ENCODE results near the gene ESF1.

The ESF1 gene

GRCh38 chr20:13744352-13744751 lies 40.4 kb downstream of the ESF1 start:
- Histone ChIP-seq H3K9me3 (ENCODE audit: control insufficient read depth, insufficient read depth, low read depth, low read length) (no peaks in the 10 kb centered on the region), H3K4me3 (ENCODE audit: low read depth, low read length) (no peak overlapping the region), H3K27ac (ENCODE audit: extremely low read depth, low read depth, low read length) (no peak overlapping the region), H3K36me3 (ENCODE audit: control insufficient read depth in 2 of 2, insufficient read depth in 1 of 2, low read length in 2 of 2) (peaks cover 0 to 31% of the 10 kb centered on the region in 2 experiments; a peak in 2 of 3 replicates), H3K4me1 (ENCODE audit: control insufficient read depth, insufficient read depth, low read length) (no peaks in the 10 kb centered on the region)
- CTCF ChIA-PET: interaction anchor here (1.0 to 1.4 kb wide), 2 partner anchors 28 to 56 kb away, joined by 3 to 10 read pairs; no protein-coding TSS in a partner anchor
- TF ChIP-seq ZNF747 (tag by site-specific recombination; IDR thresholded peaks at IDR 0.05) (no peak), ZBTB1 (tag by site-specific recombination; IDR thresholded peaks at IDR 0.05) (no peak), ZNF10 (tag by site-specific recombination; IDR thresholded peaks at IDR 0.05) (no peak), ZNF324 (tag by site-specific recombination; IDR thresholded peaks at IDR 0.05) (no peak), ZNF335 (tag by site-specific recombination; conservative IDR thresholded peaks at IDR 0.05) (no peak), ZSCAN4 (tag by site-specific recombination; IDR thresholded peaks at IDR 0.05) (no peak), ZNF37A (tag by site-specific recombination; IDR thresholded peaks at IDR 0.05) (no peak), KLF1 (tag by site-specific recombination; IDR thresholded peaks at IDR 0.05) (no peak), ZNF600 (tag by site-specific recombination; IDR thresholded peaks at IDR 0.05) (no peak), ZNF843 (tag by site-specific recombination; IDR thresholded peaks at IDR 0.05) (no peak)
- POLR2A ChIA-PET: no interaction called here

GRCh38 chr20:13741879-13742278 lies 42.8 kb downstream of the ESF1 start:
- Histone ChIP-seq H3K9me3 (ENCODE audit: control insufficient read depth, insufficient read depth, low read depth, low read length) (no peaks in the 10 kb centered on the region), H3K36me3 (ENCODE audit: control insufficient read depth in 2 of 2, insufficient read depth in 1 of 2, low read length in 2 of 2) (peaks cover 0 to 26% of the 10 kb centered on the region in 2 experiments; a peak in 2 of 3 replicates), H3K27ac (ENCODE audit: extremely low read depth, low read depth, low read length) (no peak overlapping the region), H3K4me3 (ENCODE audit: low read depth, low read length) (no peak overlapping the region), H3K4me1 (ENCODE audit: control insufficient read depth, insufficient read depth, low read length) (no peaks in the 10 kb centered on the region)
- ChIA-PET CTCF (no interaction called here), POLR2A (interaction anchor here (1.0 kb wide), 1 partner anchor 43 kb away, joined by 3 read pairs; the partner anchor contains the start of genes ESF1 and NDUFAF5)
- no peak for TF ChIP-seq GLIS1 (tag by site-specific recombination; IDR thresholded peaks at IDR 0.05)

DNA sequence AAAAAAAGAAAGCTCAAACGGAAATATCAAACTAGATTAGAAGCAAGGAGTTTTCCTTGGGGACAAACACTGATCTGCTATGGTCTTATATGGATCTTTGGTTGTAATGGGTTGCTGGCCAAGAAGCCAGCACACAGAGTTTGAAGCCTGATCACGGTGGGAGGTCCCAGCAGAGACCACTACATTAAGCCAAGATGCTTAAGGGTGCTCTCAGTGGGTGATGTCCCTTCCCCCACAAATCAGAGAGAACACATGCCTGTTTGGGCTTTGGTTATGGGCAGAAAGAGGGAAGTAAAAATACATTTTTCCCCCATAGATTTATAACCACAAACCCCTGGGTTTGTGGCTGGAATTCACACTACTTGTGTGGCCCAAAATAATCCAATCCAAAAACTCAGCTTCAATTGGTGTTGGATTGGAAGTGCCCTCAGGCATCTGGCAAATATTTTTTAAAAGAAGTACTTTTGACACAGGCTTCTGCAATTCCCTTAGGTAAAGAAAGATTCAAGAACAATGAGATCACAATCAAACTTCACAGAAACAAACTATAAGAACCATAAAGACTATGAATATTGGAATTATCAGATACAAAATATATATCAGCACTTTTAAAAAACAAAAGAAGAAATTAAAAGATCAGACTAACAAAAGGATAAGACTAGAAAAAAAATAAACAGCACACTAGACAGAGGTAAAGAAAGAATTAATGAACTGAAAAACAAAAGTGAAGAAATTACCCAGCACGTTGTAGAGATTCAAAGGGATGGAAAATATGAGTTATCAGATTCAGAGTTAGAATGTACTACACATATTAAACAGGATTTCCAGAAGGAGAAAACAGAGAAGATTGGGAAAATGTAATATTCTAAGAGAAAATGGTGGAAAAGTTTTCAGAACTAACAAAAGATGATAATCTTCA lies 44.7 kb downstream of the ESF1 start:
- Histone ChIP-seq H3K4me1 (ENCODE audit: control insufficient read depth, insufficient read depth, low read length) (no peaks in the 10 kb centered on the region), H3K4me3 (ENCODE audit: low read depth, low read length) (no peak overlapping the region), H3K27ac (ENCODE audit: extremely low read depth, low read depth, low read length) (no peak overlapping the region), H3K36me3 (ENCODE audit: control insufficient read depth in 2 of 2, insufficient read depth in 1 of 2, low read length in 2 of 2) (peaks cover 0 to 26% of the 10 kb centered on the region in 2 experiments; a peak in 2 of 3 replicates), H3K9me3 (ENCODE audit: control insufficient read depth, insufficient read depth, low read depth, low read length) (no peaks in the 10 kb centered on the region)
- ChIA-PET POLR2A (no interaction called here), CTCF (interaction anchor here (0.5 to 0.7 kb wide), 2 partner anchors 31 to 1081 kb away, joined by 4 to 7 read pairs; no protein-coding TSS in a partner anchor)
- TF ChIP-seq, protein P1, sequence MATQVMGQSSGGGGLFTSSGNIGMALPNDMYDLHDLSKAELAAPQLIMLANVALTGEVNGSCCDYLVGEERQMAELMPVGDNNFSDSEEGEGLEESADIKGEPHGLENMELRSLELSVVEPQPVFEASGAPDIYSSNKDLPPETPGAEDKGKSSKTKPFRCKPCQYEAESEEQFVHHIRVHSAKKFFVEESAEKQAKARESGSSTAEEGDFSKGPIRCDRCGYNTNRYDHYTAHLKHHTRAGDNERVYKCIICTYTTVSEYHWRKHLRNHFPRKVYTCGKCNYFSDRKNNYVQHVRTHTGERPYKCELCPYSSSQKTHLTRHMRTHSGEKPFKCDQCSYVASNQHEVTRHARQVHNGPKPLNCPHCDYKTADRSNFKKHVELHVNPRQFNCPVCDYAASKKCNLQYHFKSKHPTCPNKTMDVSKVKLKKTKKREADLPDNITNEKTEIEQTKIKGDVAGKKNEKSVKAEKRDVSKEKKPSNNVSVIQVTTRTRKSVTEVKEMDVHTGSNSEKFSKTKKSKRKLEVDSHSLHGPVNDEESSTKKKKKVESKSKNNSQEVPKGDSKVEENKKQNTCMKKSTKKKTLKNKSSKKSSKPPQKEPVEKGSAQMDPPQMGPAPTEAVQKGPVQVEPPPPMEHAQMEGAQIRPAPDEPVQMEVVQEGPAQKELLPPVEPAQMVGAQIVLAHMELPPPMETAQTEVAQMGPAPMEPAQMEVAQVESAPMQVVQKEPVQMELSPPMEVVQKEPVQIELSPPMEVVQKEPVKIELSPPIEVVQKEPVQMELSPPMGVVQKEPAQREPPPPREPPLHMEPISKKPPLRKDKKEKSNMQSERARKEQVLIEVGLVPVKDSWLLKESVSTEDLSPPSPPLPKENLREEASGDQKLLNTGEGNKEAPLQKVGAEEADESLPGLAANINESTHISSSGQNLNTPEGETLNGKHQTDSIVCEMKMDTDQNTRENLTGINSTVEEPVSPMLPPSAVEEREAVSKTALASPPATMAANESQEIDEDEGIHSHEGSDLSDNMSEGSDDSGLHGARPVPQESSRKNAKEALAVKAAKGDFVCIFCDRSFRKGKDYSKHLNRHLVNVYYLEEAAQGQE (tag by site-specific recombination; IDR thresholded peaks at IDR 0.05): no peak
- TF ChIP-seq ZNF837 (tag by site-specific recombination; IDR thresholded peaks at IDR 0.05) (no peak), ZNF629 (tag by site-specific recombination; IDR thresholded peaks at IDR 0.05) (no peak), ZNF600 (tag by site-specific recombination; IDR thresholded peaks at IDR 0.05) (no peak), WT1 (tag by site-specific recombination; IDR thresholded peaks at IDR 0.05) (no peak), ZNF184 (tag by site-specific recombination; IDR thresholded peaks at IDR 0.05) (no peak), ZNF169 (tag by site-specific recombination; IDR thresholded peaks at IDR 0.05) (no peak), ZNF621 (tag by site-specific recombination; IDR thresholded peaks at IDR 0.05) (no peak), ZNF658 (tag by site-specific recombination; IDR thresholded peaks at IDR 0.05) (no peak), ZNF747 (tag by site-specific recombination; IDR thresholded peaks at IDR 0.05) (no peak), ZNF24 (tag by site-specific recombination; IDR thresholded peaks at IDR 0.05) (no peak), PRDM6 (tag by site-specific recombination; IDR thresholded peaks at IDR 0.05) (no peak), ZNF664 (tag by site-specific recombination; IDR thresholded peaks at IDR 0.05) (no peak), GLIS2 (tag by site-specific recombination; IDR thresholded peaks at IDR 0.05) (no peak)
